ENCODE measurements around the gene GARIN3.
A peak's percentile ranks its signal among the peaks of the same experiment; 100 is the strongest.
"Not testable (repeated sequence)": the region's sequence is repeated elsewhere in the genome, so short reads cannot be mapped to it uniquely, and the experiment has no call there.

GARIN3 gene

DNA sequence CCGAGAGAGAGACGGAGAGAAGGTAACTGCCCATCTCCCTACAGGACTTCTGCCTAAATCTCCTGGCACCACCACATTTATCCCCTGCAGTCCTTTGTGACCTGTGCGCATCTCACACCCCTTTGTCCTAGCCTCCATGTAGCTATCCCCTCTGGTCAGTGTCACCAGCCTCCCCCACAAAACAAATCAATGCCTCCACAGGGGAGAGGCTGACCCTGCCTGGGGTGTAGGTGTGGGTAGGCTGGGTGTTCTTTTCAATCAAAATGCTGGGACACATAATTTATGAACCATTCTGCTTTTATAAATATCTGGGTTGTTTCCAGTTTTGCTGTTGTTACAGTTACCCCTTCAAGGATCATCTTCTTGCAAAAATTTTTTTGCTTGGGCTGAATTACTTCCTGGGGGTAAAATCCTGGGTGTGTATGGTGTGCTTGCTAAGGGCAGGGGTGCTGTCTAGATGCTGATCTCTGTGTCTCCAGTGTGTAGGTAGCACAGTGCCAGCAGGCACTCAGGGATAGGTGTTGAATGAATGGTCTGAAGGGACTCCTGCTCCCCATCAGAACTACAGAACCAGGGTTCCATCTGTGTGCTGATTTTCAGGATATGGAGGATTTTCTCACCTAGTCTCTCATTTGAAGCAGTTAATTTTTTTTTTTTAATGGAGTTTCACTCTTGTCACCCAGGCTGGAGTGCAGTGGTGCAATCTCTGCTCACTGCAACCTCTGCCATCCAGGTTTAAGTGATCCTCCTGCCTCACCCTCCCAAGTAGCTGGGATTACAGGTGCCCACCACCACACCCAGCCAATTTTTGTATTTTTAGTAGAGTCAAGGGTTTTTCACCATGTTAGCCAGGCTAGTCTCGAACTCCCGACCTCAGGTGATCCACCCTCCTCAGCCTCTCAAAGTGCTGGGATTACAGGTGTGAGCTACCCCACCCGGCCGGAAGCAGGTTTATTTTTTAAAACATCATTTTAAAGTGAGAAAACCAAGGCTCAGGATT lies at the start of gene GARIN3:
Gene GARIN3, minus strand, starts transcription at position 51 of the 1,000 bp plus-strand sequence. CDS start 96 bp downstream, outside the sequence.
- H3K9me3 Mint-ChIP-seq, result peaks cover 8% of the 10 kb centered on the region
- no peaks in the 10 kb centered on the region for H3K36me3 Mint-ChIP-seq
- peaks cover 75% of the 10 kb centered on the region for H3K4me1 Mint-ChIP-seq
- DNase-seq (ENCODE audit: low spot score in 2 of 2), result peak in 1 of 2 donors; percentile 50
- H3K4me3 Mint-ChIP-seq, result peak within 1 kb of the TSS; percentile 55
- peak; percentile 35 for ATAC-seq
- peak within 1 kb of the TSS; percentile 85 for H3K27ac Mint-ChIP-seq

DNA sequence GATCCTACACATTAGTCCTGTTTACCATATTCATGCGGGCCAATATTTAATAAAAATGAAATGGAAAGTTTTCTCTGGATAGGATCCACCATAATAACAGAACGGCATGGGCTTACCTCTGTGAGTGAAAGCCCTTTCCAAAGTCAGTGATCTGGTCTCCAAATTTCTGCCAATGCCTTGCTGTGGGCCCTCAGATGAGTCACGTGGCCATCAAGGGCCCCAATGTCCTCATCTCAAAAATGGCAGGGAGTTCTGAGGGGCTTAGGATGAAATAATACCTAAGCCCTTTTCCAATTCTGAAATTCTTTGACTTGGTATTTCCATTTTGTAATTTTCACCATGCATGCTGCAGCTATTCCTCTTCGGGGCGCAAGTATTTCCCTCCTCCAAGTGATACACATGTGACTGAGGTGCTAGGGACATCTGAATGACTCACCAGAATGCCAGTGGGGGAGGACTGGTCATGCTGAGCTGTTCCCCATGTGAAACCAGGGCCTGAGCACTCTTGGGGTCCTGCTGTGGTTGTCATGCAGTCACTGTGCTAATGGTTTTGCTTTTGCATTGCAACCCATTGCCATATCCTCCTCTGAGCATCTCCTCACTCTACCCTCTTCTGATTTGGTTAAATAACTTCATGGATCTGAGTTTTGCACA lies 49.6 kb upstream of the GARIN3 start:
- ATAC-seq, result no peak

DNA sequence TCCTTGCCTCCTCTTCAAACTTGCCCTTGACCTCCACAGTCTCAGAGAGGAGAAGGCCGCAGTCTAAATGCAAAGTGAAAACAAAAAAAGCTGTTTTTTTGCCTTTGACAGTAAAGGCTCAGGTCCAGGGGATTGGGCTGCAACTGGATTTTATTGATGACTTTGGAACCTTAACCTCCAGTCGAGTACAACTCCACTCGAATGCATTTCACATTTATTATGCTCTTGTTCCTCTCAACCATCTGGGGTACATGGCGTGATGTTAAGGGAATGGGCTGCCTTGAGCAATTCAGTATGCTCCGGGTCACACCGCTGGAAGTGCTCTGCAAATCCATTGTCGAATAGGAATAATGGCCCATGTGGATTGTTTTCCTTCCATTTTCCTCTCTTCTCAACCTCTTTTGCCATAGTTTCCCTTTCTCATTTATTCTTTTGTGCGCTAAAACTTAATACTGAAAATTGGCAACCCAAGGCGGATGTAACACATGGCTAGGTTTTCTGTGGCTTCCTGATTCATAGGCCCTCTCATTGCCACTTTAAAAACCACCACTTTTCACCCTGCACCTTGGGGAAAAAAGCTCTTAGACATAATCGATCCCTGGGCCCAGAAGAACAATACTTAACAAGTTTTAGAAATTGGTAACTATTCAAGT lies 48.9 kb upstream of the GARIN3 start:
- H3K27ac Mint-ChIP-seq, result peak overlapping the region; percentile 86

More for the DNA sequence above, 49.6 kb upstream of the GARIN3 start:
- Mint-ChIP-seq H3K27ac (peak overlapping the region; percentile 86), H3K9me3 (no peaks in the 10 kb centered on the region), H3K4me1 (peaks cover 96% of the 10 kb centered on the region), H3K36me3 (peaks cover 100% of the 10 kb centered on the region), H3K4me3 (peak overlapping the region; percentile 60)
- DNase-seq (ENCODE audit: low spot score in 2 of 2), result peak in 1 of 2 donors; percentile 75

DNA sequence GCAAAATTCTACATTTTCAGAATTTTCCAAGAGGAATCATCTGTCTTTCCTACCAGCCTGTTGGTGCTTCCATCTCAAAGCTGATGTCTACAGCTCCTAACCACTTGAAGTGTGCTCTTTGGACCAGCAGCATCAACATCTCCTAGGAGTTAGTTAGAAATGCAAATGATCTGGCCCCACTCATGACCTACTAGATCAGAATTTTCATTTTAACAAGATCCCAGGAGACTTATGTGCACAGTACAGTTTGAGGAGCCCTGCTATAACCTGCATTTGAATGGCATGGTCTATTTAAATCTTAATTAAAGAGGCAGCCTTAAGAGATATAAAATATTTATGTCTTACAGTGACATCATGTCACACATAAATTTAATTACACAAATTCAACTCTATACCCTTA lies 48.4 kb upstream of the GARIN3 start:
- no peak for DNase-seq (ENCODE audit: low spot score in 2 of 2)
- ATAC-seq, result no peak
- Mint-ChIP-seq H3K36me3 (peaks cover 100% of the 10 kb centered on the region), H3K4me3 (peak overlapping the region; percentile 60), H3K4me1 (peaks cover 86% of the 10 kb centered on the region), H3K27ac (peak overlapping the region; percentile 86), H3K9me3 (no peaks in the 10 kb centered on the region)

More for the DNA sequence above, 48.9 kb upstream of the GARIN3 start:
- Mint-ChIP-seq H3K36me3 (peaks cover 100% of the 10 kb centered on the region), H3K9me3 (no peaks in the 10 kb centered on the region), H3K4me3 (peak overlapping the region; percentile 60), H3K4me1 (peaks cover 91% of the 10 kb centered on the region)
- DNase-seq (ENCODE audit: low spot score in 2 of 2) (no peak), ATAC-seq (peak; percentile 53)

DNA sequence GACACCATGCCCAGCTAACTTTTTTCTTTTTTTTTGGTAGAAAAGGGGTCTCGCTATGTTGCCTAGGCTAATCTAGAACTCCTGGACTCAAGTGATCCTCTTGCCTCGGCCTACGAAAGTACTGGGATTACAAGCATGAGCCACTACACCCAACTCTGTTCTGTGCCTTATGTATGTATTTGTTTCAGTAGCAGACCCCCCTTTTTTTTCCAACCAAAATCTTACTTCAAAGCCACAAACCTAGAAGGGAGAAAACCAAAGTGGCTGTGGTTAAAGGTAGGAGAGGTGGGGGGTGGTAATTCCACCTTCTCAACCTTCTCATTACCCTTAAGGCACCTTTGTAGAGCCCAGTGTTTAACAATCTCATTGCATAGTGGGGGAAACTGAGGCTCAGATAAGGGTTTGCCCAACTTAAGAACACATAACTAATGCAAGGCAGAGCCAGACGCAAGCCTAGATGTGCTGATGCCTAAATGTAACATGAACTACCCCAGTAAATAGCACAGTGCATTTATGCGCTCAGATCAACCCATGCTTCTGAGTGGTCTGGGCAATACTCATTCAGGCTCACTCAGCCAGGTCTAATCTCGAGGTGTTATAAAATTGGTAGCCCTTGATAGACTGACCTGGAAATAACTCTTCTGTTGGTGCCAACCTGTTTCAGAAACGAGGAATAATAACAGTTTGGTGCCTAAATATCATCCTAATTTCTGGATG lies 47.6 kb upstream of the GARIN3 start:
- Mint-ChIP-seq H3K9me3 (no peaks in the 10 kb centered on the region), H3K27ac (peak overlapping the region; percentile 75), H3K4me1 (peaks cover 83% of the 10 kb centered on the region), H3K4me3 (peak overlapping the region; percentile 60), H3K36me3 (peaks cover 100% of the 10 kb centered on the region)
- DNase-seq (ENCODE audit: low spot score in 2 of 2) (no peak), ATAC-seq (peak; percentile 29)

DNA sequence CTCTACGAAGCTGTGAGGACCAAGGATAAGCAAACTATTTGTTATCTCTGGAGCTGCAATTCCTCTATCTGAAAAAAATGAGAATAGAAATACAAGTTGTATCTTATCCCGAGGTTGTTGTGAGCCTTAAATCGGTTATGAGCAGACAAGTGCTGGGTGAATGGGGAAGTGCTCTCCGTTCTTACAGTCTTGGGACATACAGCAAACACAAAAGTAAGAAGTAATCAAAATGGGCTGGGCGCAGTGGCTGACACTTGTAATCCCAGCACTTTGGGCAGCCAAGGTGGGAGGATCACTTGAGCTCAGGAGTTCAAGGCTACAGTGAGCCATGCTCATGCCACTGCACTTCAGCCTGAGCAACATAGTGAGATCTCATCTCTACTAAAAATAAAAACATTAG lies 46.2 kb upstream of the GARIN3 start:
- DNase-seq (ENCODE audit: low spot score in 2 of 2) (no peak), ATAC-seq (no peak)
- peak overlapping the region; percentile 29 for H3K4me3 Mint-ChIP-seq
- H3K4me1 Mint-ChIP-seq, result peaks cover 85% of the 10 kb centered on the region
- peaks cover 100% of the 10 kb centered on the region for H3K36me3 Mint-ChIP-seq
- peak overlapping the region; percentile 75 for H3K27ac Mint-ChIP-seq
- no peaks in the 10 kb centered on the region for H3K9me3 Mint-ChIP-seq

DNA sequence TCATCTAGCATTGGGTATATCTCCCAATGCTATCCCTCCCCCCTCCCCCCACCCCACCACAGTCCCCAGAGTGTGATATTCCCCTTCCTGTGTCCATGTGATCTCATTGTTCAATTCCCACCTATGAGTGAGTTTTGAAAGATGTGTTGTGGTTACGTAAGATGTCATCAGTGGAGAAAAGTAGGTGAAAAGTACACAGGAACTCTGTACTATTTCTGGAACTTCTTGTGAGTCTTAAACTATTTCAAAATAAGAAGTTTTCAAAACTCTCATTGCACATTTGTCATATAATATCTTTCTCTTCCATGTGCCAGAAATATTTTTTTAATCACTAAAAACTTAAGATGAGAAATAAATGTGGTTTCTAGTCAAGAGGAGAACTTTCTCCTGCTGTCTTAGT lies 44.6 kb upstream of the GARIN3 start:
- Mint-ChIP-seq H3K4me1 (peaks cover 84% of the 10 kb centered on the region), H3K27ac (peak overlapping the region; percentile 75), H3K36me3 (peaks cover 100% of the 10 kb centered on the region)
- not testable (repeated sequence) for ATAC-seq; H3K4me3 Mint-ChIP-seq; DNase-seq (ENCODE audit: low spot score in 2 of 2); H3K9me3 Mint-ChIP-seq

DNA sequence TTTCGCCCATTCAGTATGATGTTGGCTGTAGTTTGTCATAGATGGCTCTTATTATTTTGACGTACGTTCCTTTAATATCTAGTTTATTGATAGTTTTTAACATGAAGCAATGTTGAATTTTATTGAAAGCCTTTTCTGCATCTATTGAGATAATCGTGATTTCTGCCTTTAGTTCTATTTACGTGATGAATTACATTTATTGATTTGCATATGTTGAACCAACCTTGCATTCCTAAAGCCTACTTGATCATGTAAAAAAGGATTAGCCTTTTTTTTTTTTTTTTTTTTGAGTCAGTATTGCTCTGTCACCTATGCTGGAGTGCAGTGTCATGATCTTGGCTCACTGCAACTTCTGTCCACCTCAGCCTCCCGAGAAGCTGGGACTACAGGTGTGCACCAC lies 39.6 kb upstream of the GARIN3 start:
- Mint-ChIP-seq H3K9me3 (no peaks in the 10 kb centered on the region), H3K4me1 (peaks cover 68% of the 10 kb centered on the region), H3K4me3 (no peak overlapping the region), H3K27ac (peak overlapping the region; percentile 6), H3K36me3 (peaks cover 100% of the 10 kb centered on the region)
- ATAC-seq (no peak), DNase-seq (ENCODE audit: low spot score in 2 of 2) (no peak)

DNA sequence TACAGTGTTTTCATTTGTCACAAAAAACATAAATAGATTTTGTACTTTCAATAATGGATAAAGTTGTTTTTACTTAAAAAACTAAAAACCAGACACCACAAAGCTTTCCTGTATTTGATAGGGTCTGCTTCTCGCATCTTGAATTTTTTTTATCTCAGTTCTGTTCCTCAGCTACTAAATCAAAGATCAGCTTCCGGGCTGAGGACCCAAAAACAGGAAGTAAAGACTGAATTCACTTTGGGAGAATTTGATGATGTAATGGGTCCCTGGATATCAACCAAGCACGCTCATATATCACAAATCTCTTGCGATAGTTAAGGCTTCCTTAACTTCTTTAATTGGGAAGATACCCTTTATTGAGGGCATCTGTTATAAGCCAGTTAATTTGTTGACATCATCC lies 38.7 kb upstream of the GARIN3 start:
- ATAC-seq, result no peak
- Mint-ChIP-seq H3K4me1 (peaks cover 74% of the 10 kb centered on the region), H3K4me3 (peak overlapping the region; percentile 60), H3K36me3 (peaks cover 100% of the 10 kb centered on the region), H3K9me3 (no peaks in the 10 kb centered on the region), H3K27ac (peak overlapping the region; percentile 86)
- DNase-seq (ENCODE audit: low spot score in 2 of 2), result no peak

DNA sequence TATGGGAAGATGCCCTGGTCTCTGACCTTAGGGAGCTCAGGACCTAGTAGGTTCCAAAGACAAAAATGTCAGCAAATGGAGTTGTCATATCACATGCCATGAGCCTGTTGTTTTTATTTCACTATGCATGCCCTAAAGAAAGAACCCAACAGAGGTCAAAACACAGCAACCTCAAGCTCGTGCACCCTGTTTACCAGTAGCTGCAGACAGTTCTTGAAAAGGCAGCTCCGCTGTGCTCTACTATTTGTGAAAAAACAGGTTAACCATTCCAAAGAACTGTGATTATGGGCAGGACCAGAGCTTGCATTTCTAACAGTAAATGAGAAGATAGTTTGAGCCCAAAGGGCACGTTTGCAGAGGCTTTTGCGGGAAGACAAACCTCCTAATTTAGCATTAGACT lies 37.4 kb upstream of the GARIN3 start:
- Mint-ChIP-seq H3K9me3 (no peaks in the 10 kb centered on the region), H3K4me3 (peak overlapping the region; percentile 60), H3K4me1 (peaks cover 79% of the 10 kb centered on the region), H3K27ac (peak overlapping the region; percentile 86), H3K36me3 (peaks cover 100% of the 10 kb centered on the region)
- ATAC-seq (no peak), DNase-seq (ENCODE audit: low spot score in 2 of 2) (peak in 1 of 2 donors; percentile 51)

DNA sequence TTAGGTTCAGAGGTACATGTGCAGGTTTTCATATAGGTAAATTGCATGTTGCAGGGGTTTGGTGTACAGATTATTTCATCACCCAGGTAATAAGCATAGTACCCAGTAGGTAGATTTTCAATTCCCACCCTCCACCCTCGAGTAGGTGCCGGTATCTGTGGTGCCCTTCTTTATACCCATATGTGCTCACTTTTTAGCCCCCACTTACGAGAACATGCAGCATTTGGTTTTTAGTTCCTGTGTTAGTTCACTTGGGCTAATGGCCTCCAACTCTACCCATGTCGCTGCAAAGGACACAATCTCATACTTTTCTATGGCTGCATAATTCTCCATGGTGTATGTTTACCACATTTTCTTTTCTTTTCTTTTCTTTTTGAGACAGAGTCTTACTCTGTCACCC lies 35.8 kb upstream of the GARIN3 start:
- no peak for ATAC-seq
- Mint-ChIP-seq H3K36me3 (peaks cover 100% of the 10 kb centered on the region), H3K9me3 (no peaks in the 10 kb centered on the region), H3K4me3 (peak overlapping the region; percentile 60), H3K27ac (peak overlapping the region; percentile 86), H3K4me1 (peaks cover 77% of the 10 kb centered on the region)
- DNase-seq (ENCODE audit: low spot score in 2 of 2), result no peak

DNA sequence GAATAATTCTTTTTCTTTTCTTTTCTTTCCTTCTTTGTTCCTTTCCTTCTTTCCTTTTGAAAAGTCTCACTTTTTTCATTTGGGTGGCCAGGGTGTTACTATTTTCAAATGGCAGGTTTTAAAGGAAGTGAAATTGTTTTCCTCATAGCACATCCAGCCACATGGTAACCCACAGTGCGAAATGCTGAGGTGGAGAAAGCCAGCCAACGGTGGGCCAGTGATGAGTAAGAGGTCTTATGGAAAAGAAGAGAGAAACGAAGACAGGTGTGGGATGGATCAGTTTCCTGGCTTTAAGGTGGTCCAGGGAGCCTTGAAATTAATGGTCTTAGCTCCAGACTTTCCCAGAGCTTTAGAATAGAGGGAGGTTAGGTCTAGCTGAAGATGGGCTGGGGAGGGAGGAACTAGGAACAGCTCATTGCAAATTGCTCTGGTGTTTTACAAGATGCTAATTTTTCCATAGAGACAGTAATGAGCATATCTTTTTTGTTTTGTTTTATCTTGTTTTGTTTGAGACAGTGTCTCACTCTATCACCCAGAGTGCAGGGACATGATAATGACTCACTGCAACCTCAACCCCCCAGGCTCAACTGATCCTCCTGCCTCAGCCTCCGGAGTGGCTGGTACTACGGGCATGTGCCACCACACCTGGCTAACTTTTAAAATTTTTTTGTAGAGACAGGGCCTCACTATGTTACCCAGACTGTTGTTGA lies 32.4 kb upstream of the GARIN3 start:
- DNase-seq (ENCODE audit: low spot score in 2 of 2) (no peak), ATAC-seq (peak; percentile 85)
- peak overlapping the region; percentile 76 for H3K4me3 Mint-ChIP-seq
- peaks cover 100% of the 10 kb centered on the region for H3K36me3 Mint-ChIP-seq
- peak overlapping the region; percentile 91 for H3K27ac Mint-ChIP-seq
- no peaks in the 10 kb centered on the region for H3K9me3 Mint-ChIP-seq
- peaks cover 80% of the 10 kb centered on the region for H3K4me1 Mint-ChIP-seq

DNA sequence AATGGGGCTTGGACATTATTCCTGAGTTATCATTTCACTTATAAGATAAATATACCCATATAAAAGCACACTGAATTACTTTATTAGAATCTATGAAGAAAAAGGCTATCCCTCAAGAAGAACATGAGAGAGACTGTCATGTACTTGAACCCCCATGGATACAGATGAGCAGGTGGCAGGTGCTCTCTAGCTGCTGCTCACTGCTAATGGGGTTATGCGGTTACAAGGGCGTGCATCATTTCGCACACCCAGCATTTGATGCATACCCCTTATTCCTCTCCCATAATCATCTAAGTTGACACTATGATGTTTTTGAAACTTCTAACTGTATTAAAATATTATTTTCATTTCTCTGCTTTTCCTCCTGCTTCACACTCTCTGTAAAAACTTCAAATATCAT lies 31.0 kb upstream of the GARIN3 start:
- H3K36me3 Mint-ChIP-seq, result peaks cover 100% of the 10 kb centered on the region
- peak overlapping the region; percentile 91 for H3K27ac Mint-ChIP-seq
- ATAC-seq (peak; percentile 56), DNase-seq (ENCODE audit: low spot score in 2 of 2) (no peak)
- H3K9me3 Mint-ChIP-seq, result no peaks in the 10 kb centered on the region
- peaks cover 80% of the 10 kb centered on the region for H3K4me1 Mint-ChIP-seq
- H3K4me3 Mint-ChIP-seq, result peak overlapping the region; percentile 76

DNA sequence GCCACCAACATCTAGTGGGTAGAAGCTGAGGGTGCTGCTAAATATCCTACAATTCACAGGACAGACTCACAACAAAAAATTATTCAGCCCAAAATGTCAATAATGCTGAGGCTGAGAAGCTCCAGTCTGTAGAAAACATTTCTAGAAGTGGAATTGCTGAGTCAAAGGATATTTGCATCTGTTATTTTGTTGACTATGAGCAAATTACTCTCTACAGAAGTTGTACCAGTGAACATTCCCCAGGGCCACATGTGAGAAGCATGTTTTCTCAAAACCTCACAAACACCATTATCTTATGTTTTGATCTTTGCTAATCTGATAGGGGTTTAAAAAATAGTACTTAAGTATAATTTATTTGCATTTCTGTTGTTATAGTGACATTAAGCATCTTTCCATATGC lies 30.0 kb upstream of the GARIN3 start:
- Mint-ChIP-seq H3K4me3 (peak overlapping the region; percentile 76), H3K27ac (peak overlapping the region; percentile 91), H3K36me3 (peaks cover 100% of the 10 kb centered on the region), H3K9me3 (no peaks in the 10 kb centered on the region), H3K4me1 (peaks cover 81% of the 10 kb centered on the region)
- ATAC-seq (no peak), DNase-seq (ENCODE audit: low spot score in 2 of 2) (peak in 1 of 2 donors; percentile 46)

All from stimulated activated effector memory CD8-positive, alpha-beta T cell treated with anti-CD3 and anti-CD28 coated beads, Interleukin-12 subunit alpha, Interleukin-12 subunit beta, amount 100 ng/mL, for 72 hours (primary cell).